NK-92 (cell line): ENCODE measurements around the gene DCTD.

ENCODE experiments used
- DNase-seq: peaks from one replicate; lab custom pipeline; 2025; ENCODE audit not compliant: unreplicated experiment; lab: John Stamatoyannopoulos, UW

Gene DCTD

DNA sequence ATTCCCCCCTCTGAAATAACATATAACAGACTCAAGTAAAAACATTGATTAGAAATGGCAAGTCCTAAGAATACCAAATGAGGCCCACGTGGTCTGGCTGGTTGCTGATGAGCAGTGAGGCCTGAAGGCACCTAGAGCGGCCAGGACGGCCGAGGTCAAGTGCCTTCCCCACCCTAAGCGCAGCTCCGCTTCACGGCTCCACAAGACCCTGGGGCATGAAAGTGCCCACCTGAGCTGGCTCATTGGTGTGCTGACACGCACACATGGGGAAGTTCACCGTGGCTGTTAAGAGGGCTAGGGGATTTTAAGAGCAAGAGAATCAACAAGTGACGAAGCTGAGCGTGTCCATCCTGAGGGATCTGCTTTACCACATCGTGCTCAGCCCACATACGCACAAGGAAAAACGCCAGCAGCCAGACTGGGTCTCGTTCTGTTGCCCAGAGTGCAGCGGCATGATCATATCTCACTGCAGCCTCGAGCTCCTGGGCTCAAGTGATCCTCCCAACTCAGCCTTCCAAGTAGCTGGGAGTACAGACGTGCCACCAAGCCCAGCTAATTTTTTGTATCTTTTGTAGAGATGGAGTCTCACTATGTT is 22.4 kb downstream of the DCTD start:
- no peak for DNase-seq

DNA sequence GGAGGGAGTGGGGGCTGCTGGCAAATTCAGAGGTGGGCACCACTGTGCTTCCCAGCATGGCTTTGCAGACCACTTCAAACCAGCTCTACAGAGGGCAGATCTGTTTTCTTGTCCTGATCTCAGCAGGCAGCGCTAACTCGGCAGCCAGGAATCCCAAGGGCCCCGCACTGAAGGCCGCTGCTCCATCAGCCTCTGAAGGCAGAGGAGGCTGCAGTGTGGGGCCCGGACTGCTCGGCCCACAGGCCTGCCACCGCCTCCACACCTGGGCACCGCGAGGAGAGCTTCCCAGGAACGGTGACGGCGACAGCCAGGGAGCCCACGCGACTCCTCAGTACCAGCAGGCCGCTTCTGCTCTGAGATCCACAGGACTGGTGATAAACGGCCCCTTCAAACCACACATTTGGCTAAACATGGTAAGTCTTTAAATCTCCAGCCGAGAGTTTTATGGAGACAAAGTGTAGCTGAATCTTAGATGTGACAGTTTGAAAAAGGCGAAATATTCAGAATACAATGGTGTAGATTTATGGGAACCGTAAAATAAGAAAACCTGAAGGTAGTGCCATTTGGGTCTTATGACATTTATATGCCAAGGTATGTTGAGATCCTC is 23.6 kb downstream of the DCTD start:
- DNase-seq, result no peak

DNA sequence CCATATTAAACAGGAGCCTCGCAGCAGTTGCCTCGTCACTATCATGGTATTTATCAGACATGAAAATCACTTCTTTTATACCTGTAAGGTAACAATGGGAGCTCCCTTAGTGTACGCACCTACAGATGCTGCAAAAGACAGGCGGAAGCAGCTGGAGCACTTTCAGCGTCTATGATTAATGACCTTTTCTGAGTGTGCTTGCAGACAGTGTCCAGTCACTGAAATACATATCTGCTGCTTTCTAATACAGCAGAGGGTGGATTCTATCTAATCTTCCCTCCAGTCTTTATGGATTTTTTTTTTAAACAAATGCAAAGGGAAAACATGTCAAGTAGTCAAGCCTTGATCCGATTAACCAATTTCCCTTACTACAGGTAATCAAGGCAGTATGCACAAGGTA is 24.1 kb downstream of the DCTD start:
- no peak for DNase-seq

DNA sequence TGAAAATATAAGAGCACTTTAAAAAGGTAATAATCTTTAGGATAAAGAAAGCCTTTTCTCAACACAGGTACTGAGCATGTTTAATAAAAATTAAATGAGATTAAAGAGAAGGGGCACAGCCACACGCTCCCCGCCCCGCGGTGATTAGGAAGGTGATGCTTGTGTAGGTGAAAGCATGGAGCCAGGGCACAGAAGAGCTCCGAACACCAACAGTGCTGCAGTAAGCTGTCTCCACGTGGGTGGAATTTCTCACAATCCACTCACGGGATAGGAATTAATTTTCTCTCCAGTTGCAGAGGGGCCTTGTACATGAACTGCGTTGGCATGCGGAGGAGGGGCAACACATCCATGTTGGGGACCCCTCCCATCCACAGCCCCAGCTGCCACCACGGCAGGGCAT is 27.0 kb downstream of the DCTD start:
- no peak for DNase-seq

DNA sequence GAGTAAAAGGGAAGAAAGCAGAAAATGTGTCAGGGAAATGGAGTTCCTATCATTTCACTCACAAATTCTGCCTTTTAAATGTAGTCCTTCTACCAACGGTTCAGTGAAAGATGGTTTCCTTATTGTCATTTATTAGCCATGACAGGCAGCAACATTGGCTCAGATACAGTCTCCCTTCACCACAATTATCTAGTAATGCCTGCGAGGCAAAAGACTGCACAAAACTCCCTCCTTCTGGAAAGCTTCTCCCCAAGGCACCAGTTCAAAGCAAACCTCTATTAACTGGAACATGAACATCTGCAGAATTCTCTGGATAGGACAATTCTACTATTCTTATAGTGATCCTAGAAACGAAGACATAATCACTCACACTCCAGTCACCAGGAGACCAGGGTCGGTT is 28.3 kb downstream of the DCTD start:
- DNase-seq, result no peak

DNA sequence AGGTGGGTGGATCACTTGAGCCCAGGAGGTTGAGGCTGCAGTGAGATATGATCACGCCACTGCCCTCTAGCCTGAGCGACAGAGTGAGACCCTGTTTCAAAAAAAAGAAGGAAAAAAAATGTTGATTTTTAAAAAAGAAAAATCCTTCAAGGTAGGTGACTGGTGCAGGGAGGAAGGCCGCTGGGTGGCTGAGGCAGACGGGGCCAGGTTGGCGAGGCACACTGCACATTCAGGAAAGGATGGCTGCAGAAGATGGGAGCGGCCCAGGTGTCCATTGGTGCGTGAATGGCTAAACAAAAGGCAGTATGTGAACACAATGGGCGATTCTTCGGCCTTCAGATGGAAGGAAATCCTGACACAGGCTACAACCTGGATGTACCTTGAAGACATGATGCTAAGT is 30.4 kb downstream of the DCTD start:
- DNase-seq, result no peak

DNA sequence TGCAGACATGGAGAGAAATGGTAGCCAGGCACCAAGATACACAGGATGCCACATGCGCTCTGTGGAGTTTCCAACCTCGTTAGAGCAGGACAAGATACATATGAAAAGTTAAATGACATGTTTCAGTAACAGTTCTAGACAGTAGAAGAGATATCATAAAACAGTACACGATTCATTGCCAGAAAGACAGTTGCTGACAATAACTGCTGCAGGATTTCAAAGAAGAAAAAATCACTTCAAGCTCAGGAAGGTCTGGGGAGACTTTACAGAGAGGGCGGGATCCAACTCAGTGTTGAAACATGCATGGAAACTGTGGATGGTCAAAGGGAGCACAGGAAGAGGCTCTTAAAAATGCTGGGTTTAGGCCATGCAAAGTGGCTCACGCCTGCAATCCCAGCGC is 31.0 kb downstream of the DCTD start:
- no peak for DNase-seq

DNA sequence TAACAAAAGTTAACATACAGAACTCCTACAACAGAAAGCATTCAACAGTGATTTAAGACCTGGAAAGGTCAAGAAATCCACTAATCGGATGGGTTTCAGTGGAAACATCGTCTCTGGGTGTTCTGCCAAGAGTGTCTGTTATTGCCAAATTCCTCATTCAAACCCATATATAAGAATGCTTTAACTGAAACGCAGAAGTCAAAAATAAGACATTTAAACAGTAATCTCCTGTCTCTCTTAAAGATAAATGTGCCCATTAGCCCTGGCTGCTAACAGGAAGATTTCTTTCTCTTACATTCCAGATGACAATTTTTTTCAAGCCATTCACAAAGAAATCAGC is 31.5 kb downstream of the DCTD start:
- no peak for DNase-seq

DNA sequence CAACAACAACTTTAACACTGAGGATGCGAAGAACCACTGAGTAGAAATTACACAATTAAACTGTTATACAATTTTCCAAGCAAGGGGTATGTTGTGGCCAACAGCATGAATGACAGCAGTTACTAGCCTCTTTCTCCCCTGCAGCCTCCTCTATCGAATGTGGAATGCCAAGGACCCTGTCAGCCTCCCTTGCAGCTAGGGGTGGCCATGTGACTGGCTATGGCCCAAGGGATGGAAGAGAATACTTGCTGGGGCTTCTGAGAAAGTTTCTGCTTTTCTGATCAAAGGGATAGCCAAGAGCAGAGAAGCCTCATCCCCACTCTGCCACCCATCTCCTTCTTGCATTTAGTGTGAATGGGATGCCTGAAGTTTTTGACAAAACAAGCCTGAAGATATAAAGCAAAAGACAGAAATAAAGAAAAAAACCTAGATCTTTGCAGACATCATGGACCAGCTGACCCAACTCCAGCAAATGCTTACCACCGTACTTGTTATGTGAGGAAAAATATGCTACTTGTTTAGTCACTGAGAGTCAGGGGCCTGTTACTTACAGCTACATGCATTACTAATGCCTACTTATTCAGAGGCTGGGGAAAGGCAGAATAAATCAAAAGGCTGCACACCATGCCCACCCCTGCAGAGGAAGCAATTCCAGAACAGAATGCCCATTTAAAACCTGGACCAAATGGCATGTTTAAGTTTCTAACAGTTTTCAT is 32.0 kb downstream of the DCTD start:
- DNase-seq, result no peak

DNA sequence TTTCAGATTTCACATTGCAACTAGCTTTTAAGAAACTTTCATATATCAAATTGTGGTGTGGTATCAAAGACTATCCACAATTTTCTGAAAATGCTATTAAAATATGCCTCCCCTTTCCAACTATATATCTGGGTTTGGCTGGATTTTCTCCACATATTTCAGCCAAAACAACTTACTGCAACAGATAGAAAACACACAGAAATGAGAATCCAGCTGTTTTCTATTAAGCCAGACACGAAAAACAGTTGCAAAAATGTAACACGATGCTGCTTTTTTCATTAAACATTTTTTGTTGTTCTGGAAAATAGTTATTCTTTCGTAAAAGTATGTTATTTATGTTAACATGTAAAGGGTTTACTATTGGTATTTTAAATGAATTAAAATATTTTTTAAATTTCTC is 33.1 kb downstream of the DCTD start:
- DNase-seq, result no peak

DNA sequence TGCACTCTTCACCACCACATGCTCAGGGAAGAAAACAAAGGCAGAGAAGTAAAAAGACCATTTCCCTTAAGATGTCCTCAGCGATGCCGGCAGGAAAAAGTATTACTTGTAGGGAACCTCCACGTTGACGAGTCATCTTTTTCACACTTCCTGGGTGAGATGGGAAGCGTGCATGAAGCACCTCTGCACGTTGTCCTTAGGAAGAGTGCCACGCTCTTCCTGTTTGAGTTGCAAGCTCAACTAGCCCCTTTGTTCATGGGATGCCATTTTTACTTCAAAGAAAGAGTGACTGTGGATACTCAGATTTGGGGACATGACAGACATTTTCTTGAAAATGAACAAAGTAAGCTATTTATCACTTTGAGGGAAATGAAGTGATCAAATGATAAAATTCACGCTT is 33.8 kb downstream of the DCTD start:
- no peak for DNase-seq

DNA sequence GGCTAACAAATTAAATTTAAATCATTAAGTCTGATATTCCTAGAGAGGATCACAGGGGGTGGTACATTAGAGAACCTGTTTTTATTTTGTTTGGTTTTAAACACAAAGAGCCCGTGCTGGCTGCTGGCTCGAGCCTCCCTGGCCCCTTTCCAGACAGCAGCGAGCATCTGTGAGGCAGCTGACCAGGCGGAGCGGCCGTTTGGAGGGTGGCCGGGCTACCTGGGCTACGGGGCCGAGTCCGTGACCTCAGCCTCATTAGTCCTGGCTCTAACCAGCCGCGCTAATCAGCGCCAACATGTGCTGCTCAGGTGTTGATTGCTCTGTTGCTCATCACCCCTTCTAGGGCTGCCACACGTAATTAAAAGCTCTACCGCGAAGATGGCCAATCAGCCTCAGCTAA is 35.3 kb downstream of the DCTD start:
- DNase-seq, result no peak

DNA sequence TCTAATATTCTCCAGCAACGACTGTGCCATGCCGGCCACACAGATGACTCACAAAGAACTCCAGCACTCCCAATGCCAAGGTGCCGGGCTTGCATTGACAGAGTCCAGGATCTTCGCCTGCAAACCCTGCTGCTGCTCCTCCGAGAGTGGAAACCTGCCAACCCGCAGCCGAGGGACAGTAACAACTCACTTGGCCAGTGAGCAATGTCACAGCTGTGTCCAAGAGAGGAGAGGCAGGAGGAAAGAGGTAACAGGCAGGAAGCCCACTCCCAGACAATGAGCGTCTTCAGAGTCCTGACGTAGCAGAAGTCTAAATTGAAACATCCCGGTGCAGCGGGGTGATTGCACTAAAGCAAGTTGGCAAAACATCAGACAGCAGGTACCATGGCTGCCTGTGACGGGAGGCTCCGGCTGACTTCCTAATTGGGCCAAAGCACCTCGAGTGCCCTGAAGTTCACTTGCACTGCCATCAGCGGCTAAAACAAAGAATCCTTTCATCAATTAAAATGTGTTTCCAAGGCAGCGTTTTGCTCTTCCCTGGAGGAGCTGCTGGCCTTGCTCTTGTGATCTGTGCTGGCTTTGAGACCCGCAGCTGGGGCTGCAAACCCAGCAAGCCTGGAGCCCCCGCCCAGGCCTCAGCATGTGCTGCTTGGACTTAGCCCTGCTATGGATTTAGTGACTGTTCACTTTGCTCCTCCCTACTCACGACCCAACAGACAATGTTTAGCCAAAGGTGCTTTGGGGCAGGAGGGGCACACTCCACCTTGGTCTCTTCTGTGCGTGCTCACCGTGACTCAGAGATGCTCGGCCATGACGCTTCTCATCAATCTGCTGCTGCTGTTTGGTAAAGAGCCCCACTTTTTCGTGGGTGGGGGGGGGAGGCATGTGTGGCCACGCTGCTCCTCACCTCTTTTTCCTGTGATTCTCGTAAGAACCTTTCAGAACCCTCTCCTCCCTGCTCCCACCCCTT is 36.5 kb downstream of the DCTD start:
- DNase-seq, result no peak

DNA sequence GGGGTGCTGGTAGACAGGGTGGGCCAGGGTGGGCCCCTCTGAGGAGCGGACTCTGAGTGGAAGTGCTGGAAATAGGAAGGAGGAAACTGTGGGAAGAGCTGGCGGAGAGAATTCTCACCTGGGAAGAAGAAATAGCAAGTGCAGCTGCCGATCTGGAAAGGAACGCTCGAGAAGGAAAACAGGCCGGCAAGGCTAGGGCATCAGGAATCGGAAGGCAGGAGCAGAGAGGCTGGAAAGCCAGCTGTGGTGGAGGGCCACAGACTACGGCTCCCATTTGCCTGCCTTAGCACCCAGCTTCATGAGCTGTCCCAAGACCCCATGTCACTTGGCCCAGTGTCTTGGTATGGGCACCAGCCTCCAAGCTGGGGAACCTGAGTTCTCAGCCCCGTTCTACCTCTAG is 37.3 kb downstream of the DCTD start:
- no peak for DNase-seq

DNA sequence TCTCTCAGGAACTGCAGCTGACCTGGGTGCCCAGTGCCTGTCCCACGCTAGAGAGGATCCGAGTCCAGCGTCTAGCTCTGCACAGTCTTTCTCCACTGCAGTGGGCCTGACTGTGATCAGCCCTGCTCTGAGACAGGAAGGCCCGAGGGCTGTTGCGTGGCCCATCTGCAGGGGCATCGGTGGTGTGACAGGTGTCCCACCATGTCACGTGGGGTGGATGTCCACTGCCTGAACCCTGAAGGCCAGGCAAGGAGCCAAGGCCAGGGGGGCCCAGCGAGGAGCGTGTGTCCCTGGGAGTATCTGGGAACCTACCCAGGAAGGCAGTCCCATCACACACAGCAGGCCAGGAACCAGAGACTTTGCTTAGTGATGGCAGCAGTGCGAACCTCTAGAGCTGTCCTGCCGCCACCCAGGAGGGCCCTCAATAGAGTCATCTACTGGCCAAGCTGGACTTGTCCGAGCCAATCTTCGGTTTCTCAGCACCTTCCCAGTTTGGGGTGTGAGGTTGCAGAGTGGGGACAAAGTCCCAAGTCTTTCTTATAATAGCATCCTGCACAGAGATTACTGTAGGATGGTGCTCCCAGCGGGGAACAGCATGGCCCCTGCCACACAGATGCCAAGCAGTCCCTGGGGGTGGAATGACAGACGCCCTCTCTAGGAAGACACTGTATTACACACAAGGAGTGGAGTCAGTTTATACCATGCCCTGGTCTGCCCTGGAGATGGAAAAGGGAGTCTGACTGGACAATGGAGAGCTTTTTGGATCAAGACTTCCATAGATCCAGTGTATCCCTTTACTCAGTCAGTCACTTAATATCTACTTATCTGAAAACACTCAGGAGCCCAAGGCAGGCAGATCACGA is 38.3 kb downstream of the DCTD start:
- DNase-seq, result no peak

DNA sequence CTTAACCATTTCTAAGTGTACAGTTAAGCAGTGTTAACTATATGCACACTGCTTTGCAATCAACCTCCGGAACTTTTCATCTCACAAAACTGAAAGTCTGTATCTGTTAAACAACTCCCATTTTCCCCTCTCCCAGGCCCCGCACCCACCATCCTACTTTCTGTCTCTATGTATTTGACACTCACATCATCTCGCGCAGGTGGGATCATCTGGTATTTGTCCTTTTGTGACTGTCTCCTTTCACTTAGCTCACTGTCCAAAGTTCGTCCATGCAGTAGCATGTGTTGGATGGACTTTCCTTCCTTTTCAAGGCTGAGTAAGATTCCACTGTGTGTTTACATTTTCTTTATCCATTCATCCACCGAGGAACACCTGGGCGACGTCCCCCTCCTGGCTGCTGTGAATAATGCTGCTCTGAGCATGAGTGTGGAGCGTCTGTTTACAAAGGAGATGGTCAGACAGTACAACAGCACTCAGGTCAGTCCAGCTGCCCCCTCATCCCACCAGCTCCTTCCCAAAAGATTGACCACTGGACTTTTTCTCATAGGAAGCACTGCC is 39.8 kb downstream of the DCTD start:
- DNase-seq, result no peak

DNA sequence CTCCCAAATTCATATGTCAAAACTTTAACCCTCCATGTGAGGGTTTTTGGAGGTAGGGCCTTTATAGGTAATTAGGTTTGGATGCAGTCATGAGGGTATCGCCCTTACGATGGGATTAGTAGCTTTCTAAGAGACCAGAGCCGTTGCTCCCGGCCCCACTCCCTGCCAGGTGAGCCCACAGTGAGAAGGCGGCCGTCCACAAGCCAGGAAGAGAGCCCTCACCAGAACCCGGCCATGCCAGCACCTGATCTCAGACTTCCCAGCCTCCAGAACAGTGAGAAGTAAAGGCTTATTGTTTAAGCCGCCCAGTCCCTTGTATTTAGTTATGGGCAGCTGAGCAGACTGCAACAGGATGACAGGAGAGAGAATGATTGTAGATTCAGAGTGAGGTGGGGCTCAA is 40.8 kb downstream of the DCTD start:
- no peak for DNase-seq

DNA sequence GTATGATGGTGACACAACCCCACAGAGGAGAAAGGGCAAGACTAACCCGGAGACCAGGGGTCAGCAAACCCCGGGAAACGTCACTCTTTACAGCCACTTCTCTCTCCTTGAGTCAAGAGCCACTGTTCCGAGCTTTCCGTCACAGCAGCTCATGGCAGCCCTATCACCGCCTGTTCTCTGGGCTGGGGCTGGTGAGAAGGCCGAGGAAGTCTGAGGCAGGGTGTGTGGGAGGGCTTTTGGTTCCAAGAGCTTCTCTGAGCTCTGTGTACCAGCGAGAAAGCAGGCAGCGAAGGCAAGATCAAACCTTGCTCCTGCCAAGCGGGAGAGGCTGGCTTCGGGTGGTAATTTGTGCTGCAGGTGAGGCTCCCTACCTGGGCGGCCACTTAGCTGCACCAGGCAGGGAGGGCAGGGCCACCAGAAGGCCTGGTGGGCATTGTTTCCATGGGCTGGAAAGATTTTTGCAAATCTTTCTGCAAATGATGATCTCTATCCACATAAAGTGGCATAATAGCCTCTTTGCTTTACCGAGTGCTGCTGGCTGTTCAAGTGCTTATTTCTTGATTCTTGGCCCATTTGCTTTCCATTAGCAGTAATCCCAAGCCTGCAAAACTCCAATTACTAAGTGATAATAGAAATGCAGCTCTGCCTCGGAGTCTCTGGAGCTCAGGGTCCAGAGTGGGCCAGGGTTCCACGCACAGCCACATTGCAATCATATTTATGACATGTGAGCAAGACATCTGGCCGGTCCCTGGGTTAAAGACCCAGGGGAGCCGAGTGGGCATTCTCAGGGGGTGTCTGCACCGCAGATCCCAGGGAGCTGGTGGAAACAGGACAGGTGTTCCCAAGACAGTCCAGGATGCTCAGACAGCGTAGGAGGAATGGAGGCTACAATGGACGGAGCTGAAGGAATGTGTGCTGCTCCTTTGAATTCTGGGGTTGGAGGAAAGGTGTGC is 41.5 kb downstream of the DCTD start:
- DNase-seq, result no peak

DNA sequence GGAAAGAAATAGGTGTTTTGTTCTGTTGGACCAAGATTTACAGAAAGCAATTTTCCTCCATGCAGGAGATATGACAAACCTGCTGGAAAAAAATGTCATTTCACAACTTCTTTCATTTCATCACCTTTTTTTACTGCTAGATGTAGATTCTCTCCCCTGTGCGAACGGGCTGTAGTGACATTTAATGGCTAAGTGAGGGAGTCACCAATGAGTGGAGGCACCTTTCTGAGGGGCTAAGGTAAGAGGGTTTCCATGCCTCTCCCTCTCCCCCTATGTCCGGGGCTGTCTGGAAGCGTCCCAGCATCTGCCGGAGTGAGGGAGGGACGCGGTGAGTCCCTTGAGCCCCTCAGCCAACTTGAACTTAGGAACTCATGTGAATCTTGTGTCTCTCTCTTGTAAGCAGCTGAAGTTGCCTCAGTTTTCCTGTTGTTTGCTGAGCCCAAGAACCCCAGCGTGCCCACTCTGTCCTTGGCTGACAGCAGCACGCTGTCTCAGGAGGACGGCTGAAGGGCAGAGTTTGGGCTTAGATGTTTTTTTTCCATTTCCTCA is 42.3 kb downstream of the DCTD start:
- DNase-seq, result no peak
